K562 (cell line): ENCODE measurements around the gene EXOC7. TPM values are rescaled to one million over a fixed set of nuclear protein-coding genes. Genes with fewer than 3 reads are reported as not detected.

Experiments used
- ATAC-seq: fragments of 200-7000 bp; cut with Tn5 transposase; 3 replicates; pipeline ENCODE4 v1.9.1; 2020; ENCODE audit warnings: moderate library complexity
- BruUV-seq: library from RNA; stranded (reverse); fragments of 400-500 nt; replicated peaks from 2 replicates; lab custom pipeline; 2021; lab: Mats Ljungman, UMichigan
- CTCF ChIA-PET: fragments of 300-600 bp; formaldehyde crosslinking; extraction: SDS; loops from one replicate; lab custom pipeline; 2021; ENCODE audit warnings: low intra/inter-chr PET ratio; lab: Yijun Ruan, JAX
- POLR2A ChIA-PET: fragments of 300-600, 350-650 bp; sonication (Branson Sonifier 250); formaldehyde crosslinking; extraction: SDS; loops from one replicate; lab custom pipeline; 2021; ENCODE audit warnings: antibody characterized with exemption, inconsistent platforms; lab: Yijun Ruan, JAX
- DNase-seq, 4 experiments: peaks; one replicate each; pipeline versions ENCODE4 v3.0.0 to v3.0.0-alpha.2; 2011 to 2018; ENCODE audit warnings: low spot score in 3 of 4, mixed read lengths in 3 of 4; ENCODE audit errors: extremely low read depth in 1 of 4
- FAIRE-seq: peaks from 2 replicates; lab custom pipeline; 2011; peaks lifted over from hg19 to GRCh38; lab: Jason Lieb, UNC
- H2AFZ ChIP-seq: 2 replicates; pipeline ENCODE4 v1.6.0; 2011; ENCODE audit warnings: low read depth, low read length, control low read depth, inconsistent platforms
- H3K27ac ChIP-seq: fragments of 200-600 bp; 3 replicates; pipeline ENCODE4 v1.8.0; 2011; ENCODE audit warnings: low read depth, mild to moderate bottlenecking, control low read depth, inconsistent platforms, low read length, moderate library complexity, mixed read lengths; ENCODE audit errors: extremely low read depth
- H3K27me3 ChIP-seq, 2 experiments: fragments of 300-600 bp in 1 of 2; 2 replicates in 1 of 2; 3 replicates in 1 of 2; pipeline versions ENCODE4 v1.6.0 to v1.8.0; 2011; ENCODE audit warnings: inconsistent platforms in 2 of 2, low read length in 2 of 2, mild to moderate bottlenecking in 1 of 2, mixed read lengths in 1 of 2, moderate library complexity in 1 of 2; ENCODE audit not compliant: control insufficient read depth in 2 of 2, insufficient read depth in 2 of 2
- H3K36me3 ChIP-seq: fragments of 300-600 bp; 3 replicates; pipeline ENCODE4 v1.8.0; 2011; ENCODE audit warnings: mild to moderate bottlenecking, low read length, inconsistent platforms; ENCODE audit not compliant: control insufficient read depth, insufficient read depth
- H3K4me1 ChIP-seq, 2 experiments: fragments of 200-600 bp in 1 of 2; replicated peaks in 1 of 2; 2 replicates in 1 of 2; 3 replicates in 1 of 2; pipeline versions ENCODE4 v1.5.1 to v1.8.0; 2011; ENCODE audit warnings: inconsistent platforms in 2 of 2, low read length in 2 of 2, mild to moderate bottlenecking in 1 of 2, mixed read lengths in 1 of 2, moderate library complexity in 1 of 2; ENCODE audit not compliant: control insufficient read depth in 2 of 2, insufficient read depth in 2 of 2
- H3K4me2 ChIP-seq: 2 replicates; pipeline ENCODE4 v1.6.1; 2011; ENCODE audit warnings: low read length, control low read depth, inconsistent platforms, mixed read lengths; ENCODE audit not compliant: insufficient read depth
- H3K4me3 ChIP-seq: fragments of 200-600 bp; sonication (generic), shearing (Covaris generic); 2 replicates; pipeline ENCODE4 v1.5.1; 2016; ENCODE audit warnings: control low read depth, inconsistent platforms
- H3K79me2 ChIP-seq: fragments of 200-600 bp; 3 replicates; pipeline ENCODE4 v1.8.0; 2011; ENCODE audit warnings: low read length, inconsistent platforms; ENCODE audit not compliant: control insufficient read depth, insufficient read depth
- H3K9ac ChIP-seq, 2 experiments: 2 replicates each; pipeline versions ENCODE4 v1.6.0 to v1.6.1; 2011; ENCODE audit warnings: low read depth in 2 of 2, low read length in 2 of 2, control low read depth in 1 of 2, inconsistent platforms in 1 of 2, mild to moderate bottlenecking in 1 of 2, mixed read lengths in 1 of 2; ENCODE audit not compliant: insufficient read depth in 1 of 2
- H3K9me1 ChIP-seq: one replicate; pipeline ENCODE4 v1.6.0; 2011; ENCODE audit warnings: inconsistent platforms, mild to moderate bottlenecking, low read length, moderate library complexity; ENCODE audit not compliant: control insufficient read depth, insufficient read depth
- H3K9me3 ChIP-seq: replicated peaks from 2 replicates; pipeline ENCODE4 v1.5.1; 2011; ENCODE audit warnings: low read depth, low read length, inconsistent platforms; ENCODE audit not compliant: control insufficient read depth, insufficient read depth
- H4K20me1 ChIP-seq: replicated peaks from 2 replicates; pipeline ENCODE4 v1.6.1; 2011; ENCODE audit warnings: low read length, inconsistent platforms, mixed read lengths; ENCODE audit not compliant: control insufficient read depth, insufficient read depth
- HDGF ChIP-seq: fragments of 450-650 bp; IDR thresholded peaks from 2 replicates; pipeline ENCODE4 v1.6.1; 2016
- ZNF263 ChIP-seq: sonication (generic); formaldehyde crosslinking; IDR thresholded peaks from 2 replicates; pipeline ENCODE4 v1.8.0; 2022; ENCODE audit warnings: mild to moderate bottlenecking, missing genetic modification reagents, borderline replicate concordance
- WGBS: fragments of 100-300 bp; shearing (Covaris generic); methylation state at CpG from one replicate; pipeline ENCODE4 v1.1.6; 2016; ENCODE audit warnings: low coverage, mixed read lengths; ENCODE audit not compliant: insufficient coverage; ENCODE audit errors: missing lambda C conversion rate; 5-methylcytosine and 5-hydroxymethylcytosine counted together
- in situ Hi-C: fragments of 300-500 bp; cut with MboI; formaldehyde crosslinking; loops from 4 replicates; pipeline ENCODE4 v1.15.0; 2018; ENCODE audit warnings: inconsistent platforms, mixed read lengths
- intact Hi-C: fragments of 100-400 bp; cut with micrococcal nuclease; formaldehyde crosslinking; loops from 2 replicates; pipeline ENCODE4 v1.14.2; 2022
- polyA plus RNA-seq, 8 experiments: library from polyadenylated mRNA; depleted of rRNA in 4 of 8; stranded (reverse) in 5 of 8; unstranded in 3 of 8; fragments of >200 nt; fragmentation: Nextera tagmentation in 2 of 8; fragmentation: Illumina TruSeq in 1 of 8; extraction: Ambion mirVana in 2 of 8; extraction: Trizol in 1 of 8; gene quantifications; 2 replicates each; pipeline versions ENCODE4 v1.2.1 to v1.2.3, GENCODE V29; 2011 to 2014; ENCODE audit warnings: inconsistent platforms in 1 of 8, missing spikeins in 1 of 8
- total RNA-seq, 7 experiments: library from RNA; depleted of rRNA in 6 of 7; stranded (reverse); fragments of >200 nt in 6 of 7; fragmentation: Illumina TruSeq in 2 of 7; extraction: Trizol in 2 of 7; gene quantifications; 2 replicates each; pipeline versions ENCODE4 v1.2.1 to v1.2.3, GENCODE V29; 2011 to 2021; ENCODE audit warnings: low replicate concordance in 1 of 7

Gene EXOC7
- total and polyA plus RNA-seq, 9 of the 15 experiments (the other 6 are each of a cell fraction or from before 2014, with no cell fraction given): 18.6 to 57.0 (median 35.0) TPM

DNA sequence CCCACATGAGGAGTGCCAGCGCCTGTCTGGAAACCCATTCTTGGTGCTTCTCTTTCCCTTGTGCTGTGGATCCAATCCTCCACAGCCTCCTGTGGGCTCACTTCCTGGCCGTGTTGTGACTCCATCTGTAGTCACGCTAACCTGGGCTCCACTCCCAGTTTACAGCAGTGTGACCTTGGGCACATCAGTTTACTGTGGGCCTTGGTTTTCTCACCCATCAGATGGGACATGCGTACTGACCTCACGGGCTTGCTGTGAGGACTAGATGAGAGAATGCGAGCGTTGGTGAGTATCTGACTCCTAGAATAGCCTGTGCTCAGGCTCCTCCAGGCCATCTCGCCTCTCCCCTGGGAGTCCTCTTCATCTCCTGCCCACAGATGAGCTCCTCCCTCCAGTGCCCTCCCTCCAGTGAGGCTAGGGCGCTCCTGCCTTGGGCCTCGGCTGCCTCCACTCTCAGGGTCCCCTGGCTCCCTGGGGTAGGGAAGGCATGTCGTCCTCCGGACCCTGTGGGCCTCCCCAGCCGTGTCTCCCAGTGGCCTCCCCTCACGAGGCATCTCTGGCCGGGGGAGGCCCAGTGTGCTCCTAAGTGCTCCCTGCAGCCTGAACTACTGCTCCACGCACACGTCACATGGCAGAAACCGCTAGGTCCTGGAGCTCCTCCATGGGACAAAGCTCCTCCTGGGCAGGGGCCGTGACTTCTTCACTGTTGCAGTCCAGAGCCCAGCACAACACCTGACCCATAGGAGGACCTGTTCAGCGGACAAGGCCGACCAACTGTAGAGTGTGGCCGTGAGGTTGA is 42.7 kb upstream of the EXOC7 start:
- in situ Hi-C loops: no loop called here
- Histone ChIP-seq H3K79me2 (no peaks in the 10 kb centered on the region), H3K4me2 (no peak overlapping the region), H3K4me3 (no peak overlapping the region), H3K9ac (peak overlapping the region in 1 of 2 experiments; percentile 71; a peak in 2 of 4 replicates), H3K9me3 (no peaks in the 10 kb centered on the region), H3K27ac (no peak overlapping the region)
- POLR2A ChIA-PET: interaction anchor here (0.7 kb wide), 1 partner anchor 36 kb away, joined by 5 read pairs; no protein-coding TSS in a partner anchor
- TF ChIP-seq ZNF263 (CRISPR knock-in tag) (peak; percentile 69; the same call in 1 of the 2 replicates), HDGF (no peak)
- TF ChIP-seq, all 486 proteins: peak for 1
- H3K9me1 ChIP-seq: no peaks in the 10 kb centered on the region
- BruUV-seq: no TSS peak
- H4K20me1 ChIP-seq: peaks cover 13% of the 10 kb centered on the region
- no peaks in the 10 kb centered on the region for H3K27me3 ChIP-seq
- H2AFZ ChIP-seq: no peak overlapping the region
- FAIRE-seq: no peak
- H3K36me3 ChIP-seq: peaks cover 23% of the 10 kb centered on the region; the same call in 1 of the 3 replicates
- WGBS: 79% methylated on average over 22 of the region's 22 CpGs
- no peak for ATAC-seq
- no peak for DNase-seq
- H3K4me1 ChIP-seq: peaks cover 5 to 12% of the 10 kb centered on the region in 2 experiments; a peak in 3 of 5 replicates
- intact Hi-C loops: no loop called here
- CTCF ChIA-PET: interaction anchor here (2.8 kb wide), 1 partner anchor 25 kb away, joined by 12 read pairs; no protein-coding TSS in a partner anchor
